IMR-90 (cell line): ENCODE results near the gene SLC25A41. TPM values are rescaled to one million over a fixed set of nuclear protein-coding genes. Genes with fewer than 3 reads are reported as not detected.

Source experiments
- ATAC-seq: fragments of 200-7000 bp; cut with Tn5 transposase; 2 replicates; pipeline ENCODE4 v1.9.1; 2020; ENCODE audit warnings: low read depth, mild to moderate bottlenecking, moderate library complexity
- BruUV-seq: library from RNA; stranded (reverse); fragments of 400-500 nt; replicated peaks from 2 replicates; lab custom pipeline; 2021; lab: Mats Ljungman, UMichigan
- CTCF ChIA-PET: fragments of 300-600 bp; formaldehyde crosslinking; extraction: SDS; loops from one replicate; lab custom pipeline; 2021; ENCODE audit warnings: antibody characterized with exemption; lab: Yijun Ruan, JAX
- POLR2A ChIA-PET: fragments of 300-600 bp; sonication (Branson Sonifier 250); formaldehyde crosslinking; loops from one replicate; lab custom pipeline; 2022; ENCODE audit warnings: antibody characterized with exemption; ENCODE audit not compliant: unreplicated experiment; lab: Charles Lee
- DNase-seq: peaks from one replicate; pipeline ENCODE4 v3.0.0; 2013
- H2AFZ ChIP-seq: replicated peaks from 2 replicates; pipeline ENCODE3; 2013; ENCODE audit warnings: low read length, mild to moderate bottlenecking; ENCODE audit not compliant: poor library complexity
- H2AK5ac ChIP-seq: 2 replicates; pipeline ENCODE4 v1.6.1; 2013; ENCODE audit warnings: low read depth, low read length, inconsistent platforms
- H2AK9ac ChIP-seq: replicated peaks from 2 replicates; pipeline ENCODE3; 2013; ENCODE audit warnings: mild to moderate bottlenecking, low read depth, low read length, moderate library complexity; ENCODE audit not compliant: poor library complexity
- H2BK120ac ChIP-seq: 2 replicates; pipeline ENCODE4 v1.6.1; 2013; ENCODE audit warnings: low read depth, low read length, inconsistent platforms
- H2BK15ac ChIP-seq: 3 replicates; pipeline ENCODE4 v1.6.1; 2013; ENCODE audit warnings: low read depth, low read length, inconsistent platforms
- H2BK20ac ChIP-seq: 2 replicates; pipeline ENCODE4 v1.6.1; 2013; ENCODE audit warnings: low read depth, mild to moderate bottlenecking, inconsistent platforms, low read length, moderate library complexity
- H2BK5ac ChIP-seq: 2 replicates; pipeline ENCODE4 v1.6.1; 2013; ENCODE audit warnings: mild to moderate bottlenecking, low read depth, low read length, inconsistent platforms; ENCODE audit not compliant: poor library complexity, severe bottlenecking
- H3K14ac ChIP-seq: replicated peaks from 2 replicates; pipeline ENCODE4 v1.6.1; 2013; ENCODE audit warnings: low read depth, low read length, inconsistent platforms
- H3K18ac ChIP-seq: 2 replicates; pipeline ENCODE4 v1.6.1; 2013; ENCODE audit warnings: low read depth, low read length, control low read depth
- H3K23ac ChIP-seq: 2 replicates; pipeline ENCODE4 v1.6.1; 2013; ENCODE audit warnings: low read depth, low read length, inconsistent platforms
- H3K27ac ChIP-seq: 2 replicates; pipeline ENCODE4 v1.5.1; 2013; ENCODE audit warnings: mild to moderate bottlenecking, control low read depth, low read length; ENCODE audit not compliant: insufficient read depth
- H3K27me3 ChIP-seq: 2 replicates; pipeline ENCODE4 v1.6.1; 2013; ENCODE audit warnings: low read length; ENCODE audit not compliant: control insufficient read depth, insufficient read depth
- H3K36me3 ChIP-seq: 2 replicates; pipeline ENCODE4 v1.6.1; 2013; ENCODE audit warnings: low read length, mixed read lengths; ENCODE audit not compliant: control insufficient read depth, insufficient read depth
- H3K4ac ChIP-seq: 2 replicates; pipeline ENCODE4 v1.6.1; 2013; ENCODE audit warnings: low read depth, low read length, inconsistent platforms
- H3K4me1 ChIP-seq: 2 replicates; pipeline ENCODE4 v1.6.1; 2013; ENCODE audit warnings: low read length, mixed read lengths; ENCODE audit not compliant: control insufficient read depth, insufficient read depth
- H3K4me2 ChIP-seq: 2 replicates; pipeline ENCODE4 v1.6.1; 2013; ENCODE audit warnings: low read depth, mild to moderate bottlenecking, control low read depth, low read length, moderate library complexity
- H3K4me3 ChIP-seq: 2 replicates; pipeline ENCODE4 v1.5.1; 2013; ENCODE audit warnings: low read depth, mild to moderate bottlenecking, control low read depth, low read length, moderate library complexity; ENCODE audit not compliant: insufficient read depth
- H3K56ac ChIP-seq: 2 replicates; pipeline ENCODE4 v1.6.1; 2013; ENCODE audit warnings: low read length, inconsistent platforms; ENCODE audit not compliant: insufficient read depth; ENCODE audit errors: extremely low read depth
- H3K79me1 ChIP-seq, 2 experiments: 2 replicates each; pipeline ENCODE4 v1.6.1; 2013; ENCODE audit warnings: low read length in 2 of 2, inconsistent platforms in 1 of 2, low read depth in 1 of 2
- H3K9ac ChIP-seq: 2 replicates; pipeline ENCODE4 v1.6.1; 2013; ENCODE audit warnings: low read depth, low read length, control low read depth
- H3K9me1 ChIP-seq: 2 replicates; pipeline ENCODE4 v1.6.1; 2013; ENCODE audit warnings: low read length, inconsistent platforms; ENCODE audit not compliant: insufficient read depth
- H3K9me3 ChIP-seq: 2 replicates; pipeline ENCODE4 v1.6.1; 2013; ENCODE audit warnings: low read length; ENCODE audit not compliant: control insufficient read depth, insufficient read depth
- H4K20me1 ChIP-seq: 2 replicates; pipeline ENCODE4 v1.6.1; 2013; ENCODE audit warnings: low read length, inconsistent platforms; ENCODE audit not compliant: insufficient read depth
- H4K5ac ChIP-seq: 2 replicates; pipeline ENCODE4 v1.6.1; 2013; ENCODE audit warnings: mild to moderate bottlenecking, low read depth, low read length, control low read depth
- H4K8ac ChIP-seq, 2 experiments: 2 replicates each; pipeline ENCODE4 v1.6.1; 2013; ENCODE audit warnings: low read depth in 2 of 2, low read length in 2 of 2, control low read depth in 1 of 2, inconsistent platforms in 1 of 2
- H4K91ac ChIP-seq: 2 replicates; pipeline ENCODE4 v1.6.1; 2013; ENCODE audit warnings: low read depth, low read length, inconsistent platforms; ENCODE audit not compliant: insufficient read depth
- BHLHE40 ChIP-seq: fragments of 150-350 bp; IDR thresholded peaks from 2 replicates; pipeline ENCODE4 v1.6.1; 2016; ENCODE audit warnings: mild to moderate bottlenecking, low read depth, low read length
- CEBPB ChIP-seq: IDR thresholded peaks from 2 replicates; pipeline ENCODE4 v1.6.1; 2012; ENCODE audit warnings: low read depth, low read length, improper control_type of control experiment
- CHD1 ChIP-seq: IDR thresholded peaks from 2 replicates; pipeline ENCODE4 v1.6.1; 2012; ENCODE audit warnings: low read depth, low read length, improper control_type of control experiment
- CTCF ChIP-seq: conservative IDR thresholded peaks from 2 replicates; pipeline ENCODE4 v1.5.1; 2012; ENCODE audit warnings: mild to moderate bottlenecking, low read depth, low read length, improper control_type of control experiment
- ELK1 ChIP-seq: fragments of 150-350 bp; IDR thresholded peaks from 2 replicates; pipeline ENCODE4 v1.6.1; 2016; ENCODE audit warnings: low read depth, mild to moderate bottlenecking, low read length, moderate library complexity, borderline replicate concordance
- MAFK ChIP-seq: IDR thresholded peaks from 2 replicates; pipeline ENCODE4 v1.6.1; 2012; ENCODE audit warnings: low read depth, low read length, improper control_type of control experiment
- MAZ ChIP-seq: IDR thresholded peaks from 2 replicates; pipeline ENCODE4 v1.6.1; 2012; ENCODE audit warnings: low read depth, mild to moderate bottlenecking, low read length, improper control_type of control experiment, moderate library complexity, borderline replicate concordance
- MXI1 ChIP-seq: IDR thresholded peaks from 2 replicates; pipeline ENCODE4 v1.6.1; 2012; ENCODE audit warnings: low read depth, mild to moderate bottlenecking, low read length, moderate library complexity, borderline replicate concordance
- RFX5 ChIP-seq: IDR thresholded peaks from 2 replicates; pipeline ENCODE4 v1.8.0; 2012; ENCODE audit warnings: low read depth, mild to moderate bottlenecking, low read length, moderate library complexity
- SMC3 ChIP-seq: fragments of 150-350 bp; IDR thresholded peaks from 2 replicates; pipeline ENCODE4 v1.6.1; 2016; ENCODE audit warnings: low read depth, mild to moderate bottlenecking, antibody characterized with exemption, low read length, moderate library complexity
- WGBS, 2 experiments: methylation state at CpG; one replicate each; pipeline versions ENCODE4 v1.1.5 to v1.1.7; 2013; ENCODE audit warnings: missing lambda C conversion rate in 2 of 2; ENCODE audit not compliant: insufficient read length in 1 of 2; ENCODE audit errors: extremely low coverage in 2 of 2; 5-methylcytosine and 5-hydroxymethylcytosine counted together
- dilution Hi-C: fragments of 300-500 bp; cut with HindIII; formaldehyde crosslinking; loops from one replicate; pipeline ENCODE4 v1.14.3; 2018; ENCODE audit warnings: low sequenced_read_pairs; ENCODE audit not compliant: unreplicated experiment
- in situ Hi-C: fragments of 300-500 bp; cut with MboI; formaldehyde crosslinking; loops from 3 replicates; pipeline ENCODE4 v1.14.3; 2019; ENCODE audit warnings: low sequenced_read_pairs, inconsistent platforms, mixed read lengths
- intact Hi-C: fragments of 100-400 bp; cut with micrococcal nuclease; formaldehyde crosslinking; loops from 2 replicates; pipeline ENCODE4 v1.10.0; 2022
- polyA plus RNA-seq, 3 experiments: library from polyadenylated mRNA; depleted of rRNA; stranded (reverse); fragments of >200 nt; gene quantifications; 2 replicates each; pipeline ENCODE4 v1.2.3, GENCODE V29; 2012; ENCODE audit warnings: low replicate concordance in 1 of 3
- total RNA-seq: library from RNA; depleted of rRNA; stranded (reverse); fragments of >200 nt; gene quantifications from 2 replicates; pipeline ENCODE4 v1.2.3, GENCODE V29; 2012

Gene SLC25A41
- total and polyA plus RNA-seq, 2 of the 4 experiments (the other 2 are of a cell fraction) = not detected

- in situ Hi-C loops (no loop called here), intact Hi-C loops (no loop called here), dilution Hi-C loops (no loop called here)
- CTCF ChIA-PET = no interaction called here
- ATAC-seq (no peak), DNase-seq (no peak)
- Histone ChIP-seq H2BK120ac (no peak overlapping the region), H3K27me3 (peaks cover 16% of the 10 kb centered on the region), H2AK5ac (no peak overlapping the region), H2AFZ (no peak overlapping the region), H3K18ac (no peak overlapping the region), H3K4me3 (no peak overlapping the region), H3K27ac (no peak overlapping the region), H4K91ac (no peak overlapping the region), H3K9ac (no peak overlapping the region), H4K8ac (no peak overlapping the region), H4K20me1 (no peaks in the 10 kb centered on the region), H3K56ac (no peak overlapping the region), H2BK20ac (no peak overlapping the region), H4K5ac (no peak overlapping the region), H3K9me1 (no peaks in the 10 kb centered on the region), H3K4ac (no peak overlapping the region), H3K79me1 (no peaks in the 10 kb centered on the region), H3K23ac (no peak overlapping the region), H2AK9ac (no peak overlapping the region), H3K4me1 (no peaks in the 10 kb centered on the region), H3K14ac (no peak overlapping the region), H2BK5ac (no peak overlapping the region), H3K9me3 (peaks cover 3% of the 10 kb centered on the region; the same call in 1 of the 2 replicates), H3K4me2 (no peak overlapping the region), H2BK15ac (no peak overlapping the region), H3K36me3 (no peaks in the 10 kb centered on the region)
- POLR2A ChIA-PET = no interaction called here
- no peak for TF ChIP-seq MAFK
- TF ChIP-seq SMC3 = no peak
- TF ChIP-seq MXI1 = no peak
- TF ChIP-seq BHLHE40 = no peak
- TF ChIP-seq CHD1 = no peak
- no peak for TF ChIP-seq CTCF
- TF ChIP-seq RFX5 = no peak
- no peak for TF ChIP-seq ELK1
- no peak for TF ChIP-seq CEBPB
- no peak for TF ChIP-seq MAZ
- WGBS, 2 experiments = 40% methylated on average over 1 of the region's 4 CpGs; no CpG with 5 or more reads in 1 of the 2 experiments
- no TSS peak for BruUV-seq
Measured at GRCh38 chr19:6472713-6473112, 39.1 kb upstream of the SLC25A41 start.
